Tibial nerve (tissue), 4 donors: ENCODE results near the gene TMEM245. TPM values are rescaled to one million over a fixed set of nuclear protein-coding genes. Genes with fewer than 3 reads are reported as not detected.

Experiments
- DNase-seq, 2 donors: peaks; one replicate each; pipeline ENCODE4 v3.0.0-alpha.2; 2019; ENCODE audit warnings: low spot score in 2 of 2
- H3K27ac ChIP-seq, 4 donors: fragments of 200-600 bp; sonication (generic) in 3 of 4; one replicate each; pipeline ENCODE4 v1.5.1; 2017 to 2019; ENCODE audit warnings: mild to moderate bottlenecking in 1 of 4
- H3K27me3 ChIP-seq, 2 donors: fragments of 200-600 bp; sonication (generic) in 1 of 2; one replicate each; pipeline versions ENCODE4 v1.5.1 to v1.6.0; 2017 to 2019
- H3K36me3 ChIP-seq, 3 donors: fragments of 200-600 bp; sonication (generic); one replicate each; pipeline ENCODE4 v1.5.1; 2018 to 2019
- H3K4me1 ChIP-seq, 4 donors: fragments of 200-600 bp; sonication (generic) in 3 of 4; one replicate each; pipeline ENCODE4 v1.5.1; 2017 to 2019
- H3K4me3 ChIP-seq, 4 donors: fragments of 200-600 bp; sonication (generic) in 3 of 4; one replicate each; pipeline ENCODE4 v1.5.1; 2017 to 2019; ENCODE audit warnings: mild to moderate bottlenecking in 1 of 4, moderate library complexity in 1 of 4
- H3K9me3 ChIP-seq, 4 donors: fragments of 200-600 bp; sonication (generic) in 3 of 4; one replicate each; pipeline ENCODE4 v1.5.1; 2017 to 2019
- EP300 ChIP-seq, 2 donors: sonication (generic); formaldehyde crosslinking; IDR thresholded peaks; one replicate each; pipeline ENCODE4 v1.6.1; 2017; ENCODE audit warnings: antibody characterized with exemption in 2 of 2, mild to moderate bottlenecking in 1 of 2
- POLR2A ChIP-seq, 2 donors: fragments of 450-650 bp; IDR thresholded peaks; one replicate each; pipeline ENCODE4 v1.6.1; 2017; ENCODE audit warnings: antibody characterized with exemption in 2 of 2, mild to moderate bottlenecking in 2 of 2, moderate library complexity in 2 of 2
- WGBS, 2 donors: methylation state at CpG; one replicate each; pipeline ENCODE4 v1.1.5; 2018; 5-methylcytosine and 5-hydroxymethylcytosine counted together
- total RNA-seq, 4 donors: library from RNA; depleted of rRNA; stranded (reverse); fragments of >200 nt; gene quantifications; one replicate each; pipeline ENCODE4 v1.1.0, GENCODE V29; 2016
- TF ChIP-seq, protein P1 (sequence below), 5 experiments: fragments of 200-600 bp in 3 of 5; fragments of 450-650 bp in 2 of 5; sonication (generic) in 3 of 5; IDR thresholded peaks; one replicate each; pipeline ENCODE4 v1.5.1; 2016 to 2019; ENCODE audit warnings: antibody characterized with exemption in 5 of 5, mild to moderate bottlenecking in 3 of 5, moderate library complexity in 2 of 5

TMEM245 gene
- 100 to 1,000 TPM in 1 of 4 donors, 10 to 100 TPM in 3; 51.6 to 100 (median 89.5) TPM for total RNA-seq

DNA sequence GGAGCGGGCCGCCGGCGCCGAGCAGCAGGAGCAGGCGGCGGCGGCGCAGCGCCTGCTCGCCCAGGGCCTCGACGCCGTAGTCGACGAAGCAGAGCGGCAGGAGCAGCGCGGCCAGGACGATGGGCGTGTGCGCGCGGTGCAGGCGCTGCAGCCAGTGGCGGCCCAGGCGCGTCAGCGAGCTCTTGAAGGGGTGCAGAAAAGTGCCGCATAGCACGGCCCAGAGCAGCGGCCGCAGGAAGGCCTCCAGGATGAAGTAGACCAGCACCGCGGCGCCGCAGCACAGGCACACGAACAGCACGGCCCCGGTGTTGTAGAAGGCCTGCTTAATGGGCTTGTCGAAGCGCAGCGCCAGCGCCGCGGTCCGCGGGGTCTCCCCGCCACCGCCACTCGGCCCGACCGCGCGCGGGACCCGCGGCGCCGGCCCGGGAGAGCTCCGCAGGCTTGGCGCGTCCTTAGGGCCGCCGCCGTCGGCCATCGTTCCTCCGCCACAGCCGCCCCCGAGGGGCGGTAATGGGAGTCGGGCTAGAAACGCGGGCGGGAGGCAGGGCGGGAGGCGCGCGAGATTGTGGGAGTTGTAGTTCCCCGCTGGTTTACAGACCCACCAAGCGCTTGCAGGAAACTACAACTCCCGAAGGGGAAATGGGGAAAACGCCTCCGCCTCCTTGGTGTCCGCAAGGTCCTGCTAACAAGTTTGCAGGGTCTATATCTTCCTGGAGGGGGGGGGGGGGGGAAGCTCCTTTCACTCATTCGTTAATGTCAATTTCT is at the start of gene TMEM245:
Gene TMEM245 (minus strand): TSS at position 509 of the 765 bp plus-strand sequence. CDS start 34 bp downstream, at position 475.
- 0% methylated on average over 22 to 29 of the region's 88 CpGs for WGBS, 2 donors
- Histone ChIP-seq H3K36me3 (no peaks in the 10 kb centered on the region), H3K27ac (peak within 1 kb of the TSS; percentile 29 to 95 (median 90)), H3K4me3 (peak within 1 kb of the TSS; percentile 60 to 96 (median 82)), H3K4me1 (peaks cover 3 to 46% (median 37%) of the 10 kb centered on the region in 4 donors), H3K27me3 (no peaks in the 10 kb centered on the region), H3K9me3 (no peaks in the 10 kb centered on the region)
- peak; percentile 91 to 92 for DNase-seq
- TF ChIP-seq POLR2A (IDR thresholded peaks at IDR 0.05), result peak; percentile 81 to 95
- TF ChIP-seq, protein P1, sequence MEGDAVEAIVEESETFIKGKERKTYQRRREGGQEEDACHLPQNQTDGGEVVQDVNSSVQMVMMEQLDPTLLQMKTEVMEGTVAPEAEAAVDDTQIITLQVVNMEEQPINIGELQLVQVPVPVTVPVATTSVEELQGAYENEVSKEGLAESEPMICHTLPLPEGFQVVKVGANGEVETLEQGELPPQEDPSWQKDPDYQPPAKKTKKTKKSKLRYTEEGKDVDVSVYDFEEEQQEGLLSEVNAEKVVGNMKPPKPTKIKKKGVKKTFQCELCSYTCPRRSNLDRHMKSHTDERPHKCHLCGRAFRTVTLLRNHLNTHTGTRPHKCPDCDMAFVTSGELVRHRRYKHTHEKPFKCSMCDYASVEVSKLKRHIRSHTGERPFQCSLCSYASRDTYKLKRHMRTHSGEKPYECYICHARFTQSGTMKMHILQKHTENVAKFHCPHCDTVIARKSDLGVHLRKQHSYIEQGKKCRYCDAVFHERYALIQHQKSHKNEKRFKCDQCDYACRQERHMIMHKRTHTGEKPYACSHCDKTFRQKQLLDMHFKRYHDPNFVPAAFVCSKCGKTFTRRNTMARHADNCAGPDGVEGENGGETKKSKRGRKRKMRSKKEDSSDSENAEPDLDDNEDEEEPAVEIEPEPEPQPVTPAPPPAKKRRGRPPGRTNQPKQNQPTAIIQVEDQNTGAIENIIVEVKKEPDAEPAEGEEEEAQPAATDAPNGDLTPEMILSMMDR (IDR thresholded peaks at IDR 0.05), result peak in 2 of 5 experiments; percentile 31 to 52
- peak; percentile 87 to 96 for TF ChIP-seq EP300 (IDR thresholded peaks at IDR 0.05)

DNA sequence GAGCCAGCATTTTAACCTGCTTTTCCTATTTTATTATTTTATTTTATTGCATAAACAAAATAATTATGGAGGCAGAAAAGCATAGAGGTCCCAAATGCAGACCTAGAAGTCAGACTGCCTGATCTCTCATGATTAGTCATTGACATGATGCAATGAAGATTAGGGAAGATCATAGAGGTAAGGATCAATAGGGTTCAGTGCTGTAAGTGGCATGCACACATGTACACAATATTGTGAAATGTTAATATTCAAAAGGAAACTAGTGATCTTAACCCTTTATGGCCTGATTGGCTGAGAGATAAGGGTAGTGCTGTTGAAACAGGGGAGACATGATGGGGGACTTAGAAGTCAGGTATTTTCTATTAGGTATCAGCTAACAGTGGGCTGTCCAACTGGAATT is 48.4 kb upstream of the TMEM245 start:
- Histone ChIP-seq H3K36me3 (no peaks in the 10 kb centered on the region), H3K27me3 (peaks cover 0 to 20% of the 10 kb centered on the region in 2 donors), H3K27ac (no peak overlapping the region), H3K4me1 (peaks cover 0 to 3% (median 0%) of the 10 kb centered on the region in 4 donors), H3K9me3 (no peaks in the 10 kb centered on the region), H3K4me3 (no peak overlapping the region)
- TF ChIP-seq EP300 (IDR thresholded peaks at IDR 0.05) (no peak), POLR2A (IDR thresholded peaks at IDR 0.05) (no peak)
- TF ChIP-seq, protein P1 (IDR thresholded peaks at IDR 0.05), result no peak
- no peak for DNase-seq

- Histone ChIP-seq H3K4me3 (peak overlapping the region in 1 of 4 donors; percentile 30), H3K27ac (no peak overlapping the region), H3K36me3 (no peaks in the 10 kb centered on the region), H3K9me3 (no peaks in the 10 kb centered on the region), H3K4me1 (peaks cover 0 to 3% (median 0%) of the 10 kb centered on the region in 4 donors), H3K27me3 (peaks cover 0 to 20% of the 10 kb centered on the region in 2 donors)
- 79 to 84% methylated on average over 5 of the region's 5 CpGs for whole genome bisulfite sequencing, 2 donors
- TF ChIP-seq EP300 (IDR thresholded peaks at IDR 0.05), result no peak
- no peak for TF ChIP-seq POLR2A (IDR thresholded peaks at IDR 0.05)
- TF ChIP-seq, protein P1 (IDR thresholded peaks at IDR 0.05), result no peak
- no peak for DNase-seq
Measured at GRCh38 chr9:109167716-109168115, 48.0 kb upstream of the TMEM245 start.

- WGBS, 2 donors, result 8 to 10% methylated on average over 43 to 46 of the region's 86 CpGs
- H3K4me1 ChIP-seq, result peaks cover 0 to 3% (median 0%) of the 10 kb centered on the region in 4 donors
- TF ChIP-seq EP300 (IDR thresholded peaks at IDR 0.05) (no peak), POLR2A (IDR thresholded peaks at IDR 0.05) (no peak)
- TF ChIP-seq, protein P1 (IDR thresholded peaks at IDR 0.05), result no peak
- H3K27ac ChIP-seq, result peak within 1 kb of the TSS in 1 of 4 donors; percentile 41
- H3K36me3 ChIP-seq, result no peaks in the 10 kb centered on the region
- no peaks in the 10 kb centered on the region for H3K9me3 ChIP-seq
- peaks cover 0 to 20% of the 10 kb centered on the region in 2 donors for H3K27me3 ChIP-seq
- peak within 1 kb of the TSS; percentile 12 to 51 (median 26) for H3K4me3 ChIP-seq
- DNase-seq, result no peak
Measured at GRCh38 chr9:109166771-109167601, 47.2 kb upstream of the TMEM245 start, which contains the start of gene FRRS1L. FRRS1L (minus strand) TSS chr9:109167249; CDS start chr9:109167138, 111 bp downstream.
